Colonic mucosa (tissue), 4 donors: ENCODE data around the gene CEP85L. TPM values are rescaled to one million over a fixed set of nuclear protein-coding genes. Genes with fewer than 3 reads are reported as not detected.

ENCODE experiments used
- DNase-seq: peaks from one replicate; pipeline ENCODE4 v3.0.0-alpha.2; 2020
- H3K27ac ChIP-seq: fragments of 200-600 bp; one replicate; pipeline ENCODE4 v1.8.0; 2021
- H3K27me3 ChIP-seq: fragments of 200-600 bp; one replicate; pipeline ENCODE4 v1.8.0; 2021
- H3K36me3 ChIP-seq: fragments of 200-600 bp; one replicate; pipeline ENCODE4 v1.8.0; 2021
- H3K4me1 ChIP-seq: fragments of 200-600 bp; one replicate; pipeline ENCODE4 v1.8.0; 2021; ENCODE audit warnings: mild to moderate bottlenecking
- H3K4me3 ChIP-seq: fragments of 200-600 bp; one replicate; pipeline ENCODE4 v1.8.0; 2021
- H3K9ac ChIP-seq, 2 donors: one replicate each; pipeline ENCODE4 v1.7.0; 2013; ENCODE audit warnings: control low read depth in 2 of 2, low read depth in 2 of 2, low read length in 2 of 2
- H3K9me3 ChIP-seq: fragments of 200-600 bp; one replicate; pipeline ENCODE4 v1.8.0; 2021
- CTCF ChIP-seq: fragments of 200-600 bp; IDR thresholded peaks from one replicate; pipeline ENCODE4 v1.8.0; 2022; ENCODE audit warnings: antibody characterized with exemption, mild to moderate bottlenecking
- intact Hi-C: fragments of 100-400 bp; cut with DNase I; formaldehyde crosslinking; loops from one replicate; pipeline ENCODE4 v1.14.1; 2022
- total RNA-seq, 2 donors: library from RNA; stranded (reverse); fragmentation: NEBNext Ultra II Directional in 1 of 2; extraction: Animal tissue kit (Norgen Biotek cat#: 25700) in 1 of 2; gene quantifications; one replicate each; pipeline ENCODE4 v1.2.1, GENCODE V29; 2021
- donor health status: healthy.
- donor health status: DM: no; HTN: no; CAD: no.
- donor health status: DM: no; HTN: no; CAD: no.

CEP85L gene
- total RNA-seq, 2 donors from 2014 or later = 2.9 to 3.2 TPM

GRCh38 chr6:118606268-118606667 lies 45.1 kb downstream of the CEP85L start:
- Histone ChIP-seq H3K9ac (no peak overlapping the region), H3K4me3 (no peak overlapping the region), H3K27me3 (no peaks in the 10 kb centered on the region), H3K36me3 (no peaks in the 10 kb centered on the region), H3K27ac (no peak overlapping the region), H3K9me3 (no peaks in the 10 kb centered on the region), H3K4me1 (no peaks in the 10 kb centered on the region)
- TF ChIP-seq CTCF = no peak
- intact Hi-C loops = no loop called here
- DNase-seq = no peak

- Histone ChIP-seq H3K4me1 (no peaks in the 10 kb centered on the region), H3K9me3 (no peaks in the 10 kb centered on the region)
- intact Hi-C loops = no loop called here
These were observed 48.0 kb downstream of the CEP85L start for GRCh38 chr6:118603372-118603771.

GRCh38 chr6:118602300-118602699 lies 49.1 kb downstream of the CEP85L start:
- Histone ChIP-seq H3K4me3 (no peak overlapping the region), H3K27me3 (no peaks in the 10 kb centered on the region), H3K4me1 (no peaks in the 10 kb centered on the region), H3K36me3 (no peaks in the 10 kb centered on the region), H3K9ac (no peak overlapping the region), H3K27ac (no peak overlapping the region), H3K9me3 (no peaks in the 10 kb centered on the region)
- DNase-seq = no peak
- TF ChIP-seq CTCF = no peak
- intact Hi-C loops = no loop called here

More at GRCh38 chr6:118603372-118603771, 48.0 kb downstream of the CEP85L start:
- no peak overlapping the region for H3K27ac ChIP-seq
- TF ChIP-seq CTCF = no peak
- no peak overlapping the region for H3K4me3 ChIP-seq
- no peaks in the 10 kb centered on the region for H3K27me3 ChIP-seq
- no peak for DNase-seq
- no peaks in the 10 kb centered on the region for H3K36me3 ChIP-seq
- no peak overlapping the region for H3K9ac ChIP-seq

GRCh38 chr6:118598324-118598723 lies 53.1 kb downstream of the CEP85L start:
- Histone ChIP-seq H3K36me3 (no peaks in the 10 kb centered on the region), H3K9me3 (no peaks in the 10 kb centered on the region), H3K4me1 (no peaks in the 10 kb centered on the region), H3K4me3 (no peak overlapping the region), H3K9ac (no peak overlapping the region), H3K27me3 (no peaks in the 10 kb centered on the region), H3K27ac (no peak overlapping the region)
- DNase-seq = no peak
- intact Hi-C loops = no loop called here
- TF ChIP-seq CTCF = no peak

- TF ChIP-seq CTCF = no peak
- Histone ChIP-seq H3K4me1 (no peaks in the 10 kb centered on the region), H3K4me3 (no peak overlapping the region), H3K9ac (no peak overlapping the region), H3K27me3 (no peaks in the 10 kb centered on the region), H3K27ac (no peak overlapping the region), H3K36me3 (no peaks in the 10 kb centered on the region), H3K9me3 (no peaks in the 10 kb centered on the region)
- DNase-seq = no peak
- intact Hi-C loops = no loop called here
These were observed 53.8 kb downstream of the CEP85L start for GRCh38 chr6:118597636-118598035.
